ENCODE data around the gene LHX3. TPM values are rescaled to one million over a fixed set of nuclear protein-coding genes. Genes with fewer than 3 reads are reported as not detected.

The LHX3 gene
- total and polyA plus RNA-seq, 2 of the 8 experiments (the other 6 are each of a cell fraction or from before 2014, with no cell fraction given) = 0.02 TPM; not detected in 1

- TF ChIP-seq CHD7 (IDR thresholded peaks at IDR 0.05; ENCODE audit: insufficient replicate concordance, low read length) = no peak
- no peak for TF ChIP-seq KDM5A (IDR thresholded peaks at IDR 0.05; ENCODE audit: low read length)
- no peak for TF ChIP-seq POLR2AphosphoS5 (IDR thresholded peaks at IDR 0.05; ENCODE audit: low read depth, low read length)
- no peak for TF ChIP-seq GTF2F1 (IDR thresholded peaks at IDR 0.05; ENCODE audit: borderline replicate concordance, low read depth, low read length)
- TF ChIP-seq SIRT6 (IDR thresholded peaks at IDR 0.05; ENCODE audit: low read length) = no peak
- no peak for TF ChIP-seq GABPA (IDR thresholded peaks at IDR 0.05; ENCODE audit: borderline replicate concordance, insufficient read depth, low read length)
- no peak for TF ChIP-seq HDAC6 (IDR thresholded peaks at IDR 0.05; ENCODE audit: low read depth, low read length)
- TF ChIP-seq EP300 (IDR thresholded peaks at IDR 0.05; ENCODE audit: borderline replicate concordance in 1 of 2, low read depth in 2 of 2, low read length in 2 of 2) = no peak
- TF ChIP-seq BACH1 (IDR thresholded peaks at IDR 0.05; ENCODE audit: low read length) = no peak
- TF ChIP-seq ATF2 (IDR thresholded peaks at IDR 0.05; ENCODE audit: low read length) = no peak
Measured at GRCh38 chr9:136209232-136209631, 4.3 kb upstream of the LHX3 start (continued).

Data from H1 (cell line).